IMR-90 (cell line): ENCODE results near the gene GPSM1. TPM values are rescaled to one million over a fixed set of nuclear protein-coding genes. Genes with fewer than 3 reads are reported as not detected.

Experiments
- ATAC-seq: fragments of 200-7000 bp; cut with Tn5 transposase; 2 replicates; pipeline ENCODE4 v1.9.1; 2020; ENCODE audit warnings: low read depth, mild to moderate bottlenecking, moderate library complexity
- BruUV-seq: library from RNA; stranded (reverse); fragments of 400-500 nt; replicated peaks from 2 replicates; lab custom pipeline; 2021; lab: Mats Ljungman, UMichigan
- CTCF ChIA-PET: fragments of 300-600 bp; formaldehyde crosslinking; extraction: SDS; loops from one replicate; lab custom pipeline; 2021; ENCODE audit warnings: antibody characterized with exemption; lab: Yijun Ruan, JAX
- POLR2A ChIA-PET: fragments of 300-600 bp; sonication (Branson Sonifier 250); formaldehyde crosslinking; loops from one replicate; lab custom pipeline; 2022; ENCODE audit warnings: antibody characterized with exemption; ENCODE audit not compliant: unreplicated experiment; lab: Charles Lee
- DNase-seq: peaks from one replicate; pipeline ENCODE4 v3.0.0; 2013
- H2AFZ ChIP-seq: replicated peaks from 2 replicates; pipeline ENCODE3; 2013; ENCODE audit warnings: low read length, mild to moderate bottlenecking; ENCODE audit not compliant: poor library complexity
- H2AK5ac ChIP-seq: 2 replicates; pipeline ENCODE4 v1.6.1; 2013; ENCODE audit warnings: low read depth, low read length, inconsistent platforms
- H2AK9ac ChIP-seq: replicated peaks from 2 replicates; pipeline ENCODE3; 2013; ENCODE audit warnings: mild to moderate bottlenecking, low read depth, low read length, moderate library complexity; ENCODE audit not compliant: poor library complexity
- H2BK120ac ChIP-seq: 2 replicates; pipeline ENCODE4 v1.6.1; 2013; ENCODE audit warnings: low read depth, low read length, inconsistent platforms
- H2BK15ac ChIP-seq: 3 replicates; pipeline ENCODE4 v1.6.1; 2013; ENCODE audit warnings: low read depth, low read length, inconsistent platforms
- H2BK20ac ChIP-seq: 2 replicates; pipeline ENCODE4 v1.6.1; 2013; ENCODE audit warnings: low read depth, mild to moderate bottlenecking, inconsistent platforms, low read length, moderate library complexity
- H2BK5ac ChIP-seq: 2 replicates; pipeline ENCODE4 v1.6.1; 2013; ENCODE audit warnings: mild to moderate bottlenecking, low read depth, low read length, inconsistent platforms; ENCODE audit not compliant: poor library complexity, severe bottlenecking
- H3K14ac ChIP-seq: replicated peaks from 2 replicates; pipeline ENCODE4 v1.6.1; 2013; ENCODE audit warnings: low read depth, low read length, inconsistent platforms
- H3K18ac ChIP-seq: 2 replicates; pipeline ENCODE4 v1.6.1; 2013; ENCODE audit warnings: low read depth, low read length, control low read depth
- H3K23ac ChIP-seq: 2 replicates; pipeline ENCODE4 v1.6.1; 2013; ENCODE audit warnings: low read depth, low read length, inconsistent platforms
- H3K27ac ChIP-seq: 2 replicates; pipeline ENCODE4 v1.5.1; 2013; ENCODE audit warnings: mild to moderate bottlenecking, control low read depth, low read length; ENCODE audit not compliant: insufficient read depth
- H3K27me3 ChIP-seq: 2 replicates; pipeline ENCODE4 v1.6.1; 2013; ENCODE audit warnings: low read length; ENCODE audit not compliant: control insufficient read depth, insufficient read depth
- H3K36me3 ChIP-seq: 2 replicates; pipeline ENCODE4 v1.6.1; 2013; ENCODE audit warnings: low read length, mixed read lengths; ENCODE audit not compliant: control insufficient read depth, insufficient read depth
- H3K4ac ChIP-seq: 2 replicates; pipeline ENCODE4 v1.6.1; 2013; ENCODE audit warnings: low read depth, low read length, inconsistent platforms
- H3K4me1 ChIP-seq: 2 replicates; pipeline ENCODE4 v1.6.1; 2013; ENCODE audit warnings: low read length, mixed read lengths; ENCODE audit not compliant: control insufficient read depth, insufficient read depth
- H3K4me2 ChIP-seq: 2 replicates; pipeline ENCODE4 v1.6.1; 2013; ENCODE audit warnings: low read depth, mild to moderate bottlenecking, control low read depth, low read length, moderate library complexity
- H3K4me3 ChIP-seq: 2 replicates; pipeline ENCODE4 v1.5.1; 2013; ENCODE audit warnings: low read depth, mild to moderate bottlenecking, control low read depth, low read length, moderate library complexity; ENCODE audit not compliant: insufficient read depth
- H3K56ac ChIP-seq: 2 replicates; pipeline ENCODE4 v1.6.1; 2013; ENCODE audit warnings: low read length, inconsistent platforms; ENCODE audit not compliant: insufficient read depth; ENCODE audit errors: extremely low read depth
- H3K79me1 ChIP-seq, 2 experiments: 2 replicates each; pipeline ENCODE4 v1.6.1; 2013; ENCODE audit warnings: low read length in 2 of 2, inconsistent platforms in 1 of 2, low read depth in 1 of 2
- H3K9ac ChIP-seq: 2 replicates; pipeline ENCODE4 v1.6.1; 2013; ENCODE audit warnings: low read depth, low read length, control low read depth
- H3K9me1 ChIP-seq: 2 replicates; pipeline ENCODE4 v1.6.1; 2013; ENCODE audit warnings: low read length, inconsistent platforms; ENCODE audit not compliant: insufficient read depth
- H3K9me3 ChIP-seq: 2 replicates; pipeline ENCODE4 v1.6.1; 2013; ENCODE audit warnings: low read length; ENCODE audit not compliant: control insufficient read depth, insufficient read depth
- H4K20me1 ChIP-seq: 2 replicates; pipeline ENCODE4 v1.6.1; 2013; ENCODE audit warnings: low read length, inconsistent platforms; ENCODE audit not compliant: insufficient read depth
- H4K5ac ChIP-seq: 2 replicates; pipeline ENCODE4 v1.6.1; 2013; ENCODE audit warnings: mild to moderate bottlenecking, low read depth, low read length, control low read depth
- H4K8ac ChIP-seq, 2 experiments: 2 replicates each; pipeline ENCODE4 v1.6.1; 2013; ENCODE audit warnings: low read depth in 2 of 2, low read length in 2 of 2, control low read depth in 1 of 2, inconsistent platforms in 1 of 2
- H4K91ac ChIP-seq: 2 replicates; pipeline ENCODE4 v1.6.1; 2013; ENCODE audit warnings: low read depth, low read length, inconsistent platforms; ENCODE audit not compliant: insufficient read depth
- BHLHE40 ChIP-seq: fragments of 150-350 bp; IDR thresholded peaks from 2 replicates; pipeline ENCODE4 v1.6.1; 2016; ENCODE audit warnings: mild to moderate bottlenecking, low read depth, low read length
- CHD1 ChIP-seq: IDR thresholded peaks from 2 replicates; pipeline ENCODE4 v1.6.1; 2012; ENCODE audit warnings: low read depth, low read length, improper control_type of control experiment
- CTCF ChIP-seq: conservative IDR thresholded peaks from 2 replicates; pipeline ENCODE4 v1.5.1; 2012; ENCODE audit warnings: mild to moderate bottlenecking, low read depth, low read length, improper control_type of control experiment
- FOS ChIP-seq: fragments of 150-350 bp; IDR thresholded peaks from 2 replicates; pipeline ENCODE4 v1.6.1; 2016; ENCODE audit warnings: low read depth, low read length
- MAFK ChIP-seq: IDR thresholded peaks from 2 replicates; pipeline ENCODE4 v1.6.1; 2012; ENCODE audit warnings: low read depth, low read length, improper control_type of control experiment
- MAZ ChIP-seq: IDR thresholded peaks from 2 replicates; pipeline ENCODE4 v1.6.1; 2012; ENCODE audit warnings: low read depth, mild to moderate bottlenecking, low read length, improper control_type of control experiment, moderate library complexity, borderline replicate concordance
- MXI1 ChIP-seq: IDR thresholded peaks from 2 replicates; pipeline ENCODE4 v1.6.1; 2012; ENCODE audit warnings: low read depth, mild to moderate bottlenecking, low read length, moderate library complexity, borderline replicate concordance
- POLR2A ChIP-seq: IDR thresholded peaks from 2 replicates; pipeline ENCODE4 v1.6.1; 2012; ENCODE audit warnings: mild to moderate bottlenecking, low read depth, low read length
- RAD21 ChIP-seq: IDR thresholded peaks from 2 replicates; pipeline ENCODE4 v1.6.1; 2012; ENCODE audit warnings: low read length, improper control_type of control experiment
- RCOR1 ChIP-seq: IDR thresholded peaks from 2 replicates; pipeline ENCODE4 v1.6.1; 2012; ENCODE audit warnings: mild to moderate bottlenecking, low read length, improper control_type of control experiment; ENCODE audit not compliant: insufficient replicate concordance
- SMC3 ChIP-seq: fragments of 150-350 bp; IDR thresholded peaks from 2 replicates; pipeline ENCODE4 v1.6.1; 2016; ENCODE audit warnings: low read depth, mild to moderate bottlenecking, antibody characterized with exemption, low read length, moderate library complexity
- USF2 ChIP-seq: fragments of 150-350 bp; IDR thresholded peaks from 2 replicates; pipeline ENCODE4 v1.6.1; 2017; ENCODE audit warnings: mild to moderate bottlenecking, antibody characterized with exemption, low read length, low read depth
- WGBS, 2 experiments: methylation state at CpG; one replicate each; pipeline versions ENCODE4 v1.1.5 to v1.1.7; 2013; ENCODE audit warnings: missing lambda C conversion rate in 2 of 2; ENCODE audit not compliant: insufficient read length in 1 of 2; ENCODE audit errors: extremely low coverage in 2 of 2; 5-methylcytosine and 5-hydroxymethylcytosine counted together
- dilution Hi-C: fragments of 300-500 bp; cut with HindIII; formaldehyde crosslinking; loops from one replicate; pipeline ENCODE4 v1.14.3; 2018; ENCODE audit warnings: low sequenced_read_pairs; ENCODE audit not compliant: unreplicated experiment
- in situ Hi-C: fragments of 300-500 bp; cut with MboI; formaldehyde crosslinking; loops from 3 replicates; pipeline ENCODE4 v1.14.3; 2019; ENCODE audit warnings: low sequenced_read_pairs, inconsistent platforms, mixed read lengths
- intact Hi-C: fragments of 100-400 bp; cut with micrococcal nuclease; formaldehyde crosslinking; loops from 2 replicates; pipeline ENCODE4 v1.10.0; 2022
- polyA plus RNA-seq, 3 experiments: library from polyadenylated mRNA; depleted of rRNA; stranded (reverse); fragments of >200 nt; gene quantifications; 2 replicates each; pipeline ENCODE4 v1.2.3, GENCODE V29; 2012; ENCODE audit warnings: low replicate concordance in 1 of 3
- total RNA-seq: library from RNA; depleted of rRNA; stranded (reverse); fragments of >200 nt; gene quantifications from 2 replicates; pipeline ENCODE4 v1.2.3, GENCODE V29; 2012

GPSM1 gene
- total and polyA plus RNA-seq, 2 of the 4 experiments (the other 2 are of a cell fraction) = 28.7 to 71.2 TPM

- Histone ChIP-seq H2AK9ac (no peak overlapping the region), H2BK120ac (no peak overlapping the region), H3K36me3 (peaks cover 52% of the 10 kb centered on the region), H4K8ac (no peak overlapping the region), H3K18ac (no peak overlapping the region), H3K14ac (no peak overlapping the region), H3K56ac (no peak overlapping the region), H3K4me1 (no peaks in the 10 kb centered on the region), H2BK15ac (no peak overlapping the region), H4K5ac (no peak overlapping the region), H2BK5ac (no peak overlapping the region), H2AFZ (no peak overlapping the region), H3K4ac (no peak overlapping the region), H3K23ac (no peak overlapping the region), H3K4me3 (no peak overlapping the region), H4K20me1 (no peaks in the 10 kb centered on the region), H2BK20ac (no peak overlapping the region), H3K4me2 (no peak overlapping the region), H3K9me1 (no peaks in the 10 kb centered on the region), H3K27me3 (no peaks in the 10 kb centered on the region), H3K27ac (no peak overlapping the region), H3K9me3 (no peaks in the 10 kb centered on the region), H3K9ac (no peak overlapping the region), H3K79me1 (no peaks in the 10 kb centered on the region), H4K91ac (no peak overlapping the region), H2AK5ac (no peak overlapping the region)
- BruUV-seq = no TSS peak
- ChIA-PET POLR2A (interaction anchor here (0.5 kb wide), 1 partner anchor 17 kb away, joined by 3 read pairs; no protein-coding TSS in a partner anchor), CTCF (no interaction called here)
- TF ChIP-seq CTCF = no peak
- TF ChIP-seq RAD21 = no peak
- no peak for TF ChIP-seq MAFK
- TF ChIP-seq USF2 = no peak
- no peak for TF ChIP-seq CHD1
- no peak for TF ChIP-seq FOS
- TF ChIP-seq MAZ = no peak
- no peak for TF ChIP-seq MXI1
- TF ChIP-seq BHLHE40 = no peak
- TF ChIP-seq RCOR1 = no peak
- TF ChIP-seq SMC3 = no peak
- no peak for TF ChIP-seq POLR2A
- intact Hi-C loops = no loop called here
- in situ Hi-C loops = no loop called here
- ATAC-seq (no peak), DNase-seq (no peak)
- WGBS, 2 experiments = 90% methylated on average over 5 of the region's 11 CpGs; no CpG with 5 or more reads in 1 of the 2 experiments
- dilution Hi-C loops = no loop called here
Observed at GRCh38 chr9:136379891-136380290, 52.6 kb downstream of the GPSM1 start.
